Body of pancreas (tissue), 4 donors: ENCODE measurements around the gene KLHL18.

Source experiments
- POLR2A ChIP-seq, 3 donors: fragments of 450-650 bp; IDR thresholded peaks; one replicate each; pipeline ENCODE4 v1.6.1; 2016; ENCODE audit warnings: antibody characterized with exemption in 3 of 3, mild to moderate bottlenecking in 2 of 3
- TF ChIP-seq, protein P1 (sequence below), 7 experiments: fragments of 450-650 bp in 4 of 7; fragments of 200-600 bp in 3 of 7; sonication (generic) in 3 of 7; IDR thresholded peaks; one replicate each; pipeline ENCODE4 v1.5.1; 2016 to 2019; ENCODE audit warnings: antibody characterized with exemption in 7 of 7

DNA sequence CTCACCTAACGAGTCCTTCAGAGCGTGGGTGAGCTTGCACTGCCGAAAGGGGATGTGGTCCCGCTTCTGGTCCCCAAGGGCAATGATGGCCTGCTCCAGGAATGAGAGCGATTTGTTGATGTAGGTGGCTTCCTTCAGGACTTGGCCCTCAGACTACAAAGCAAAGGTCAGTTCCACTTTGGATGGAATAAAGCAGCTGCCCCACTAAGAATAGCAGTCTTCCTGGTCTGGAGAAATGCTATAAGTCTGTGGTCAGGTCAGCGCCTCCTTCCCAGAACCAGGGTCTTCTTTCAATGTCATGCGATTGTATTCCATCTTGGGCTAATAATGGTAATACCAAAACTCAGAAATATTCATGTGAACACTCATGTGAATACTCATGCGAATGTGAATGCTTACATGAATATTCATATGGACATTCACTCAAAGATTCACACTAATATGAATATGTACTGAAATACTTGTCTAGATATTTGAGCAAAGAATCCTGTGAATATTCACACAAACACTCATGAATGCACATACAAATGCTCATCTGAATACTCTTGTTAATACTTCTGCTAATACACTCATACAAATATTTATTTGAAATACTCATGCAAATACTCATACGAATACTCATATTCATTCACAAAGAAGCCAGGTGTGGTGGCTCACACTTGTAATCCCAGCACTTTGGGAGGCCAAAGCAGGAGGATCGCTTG is 16.9 kb upstream of the KLHL18 start:
- TF ChIP-seq, protein P1, sequence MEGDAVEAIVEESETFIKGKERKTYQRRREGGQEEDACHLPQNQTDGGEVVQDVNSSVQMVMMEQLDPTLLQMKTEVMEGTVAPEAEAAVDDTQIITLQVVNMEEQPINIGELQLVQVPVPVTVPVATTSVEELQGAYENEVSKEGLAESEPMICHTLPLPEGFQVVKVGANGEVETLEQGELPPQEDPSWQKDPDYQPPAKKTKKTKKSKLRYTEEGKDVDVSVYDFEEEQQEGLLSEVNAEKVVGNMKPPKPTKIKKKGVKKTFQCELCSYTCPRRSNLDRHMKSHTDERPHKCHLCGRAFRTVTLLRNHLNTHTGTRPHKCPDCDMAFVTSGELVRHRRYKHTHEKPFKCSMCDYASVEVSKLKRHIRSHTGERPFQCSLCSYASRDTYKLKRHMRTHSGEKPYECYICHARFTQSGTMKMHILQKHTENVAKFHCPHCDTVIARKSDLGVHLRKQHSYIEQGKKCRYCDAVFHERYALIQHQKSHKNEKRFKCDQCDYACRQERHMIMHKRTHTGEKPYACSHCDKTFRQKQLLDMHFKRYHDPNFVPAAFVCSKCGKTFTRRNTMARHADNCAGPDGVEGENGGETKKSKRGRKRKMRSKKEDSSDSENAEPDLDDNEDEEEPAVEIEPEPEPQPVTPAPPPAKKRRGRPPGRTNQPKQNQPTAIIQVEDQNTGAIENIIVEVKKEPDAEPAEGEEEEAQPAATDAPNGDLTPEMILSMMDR (IDR thresholded peaks at IDR 0.05): no peak
- TF ChIP-seq POLR2A (IDR thresholded peaks at IDR 0.05): no peak
